K562 (cell line): Measurements from ENCODE around the gene GLT1D1. TPM values are rescaled to one million over a fixed set of nuclear protein-coding genes. Genes with fewer than 3 reads are reported as not detected.

Experiments
- ATAC-seq: fragments of 200-7000 bp; cut with Tn5 transposase; 3 replicates; pipeline ENCODE4 v1.9.1; 2020; ENCODE audit warnings: moderate library complexity
- BruUV-seq: library from RNA; stranded (reverse); fragments of 400-500 nt; replicated peaks from 2 replicates; lab custom pipeline; 2021; lab: Mats Ljungman, UMichigan
- CTCF ChIA-PET: fragments of 300-600 bp; formaldehyde crosslinking; extraction: SDS; loops from one replicate; lab custom pipeline; 2021; ENCODE audit warnings: low intra/inter-chr PET ratio; lab: Yijun Ruan, JAX
- POLR2A ChIA-PET: fragments of 300-600, 350-650 bp; sonication (Branson Sonifier 250); formaldehyde crosslinking; extraction: SDS; loops from one replicate; lab custom pipeline; 2021; ENCODE audit warnings: antibody characterized with exemption, inconsistent platforms; lab: Yijun Ruan, JAX
- DNase-seq, 4 experiments: peaks; one replicate each; pipeline versions ENCODE4 v3.0.0 to v3.0.0-alpha.2; 2011 to 2018; ENCODE audit warnings: low spot score in 3 of 4, mixed read lengths in 3 of 4; ENCODE audit errors: extremely low read depth in 1 of 4
- FAIRE-seq: peaks from 2 replicates; lab custom pipeline; 2011; peaks lifted over from hg19 to GRCh38; lab: Jason Lieb, UNC
- H2AFZ ChIP-seq: 2 replicates; pipeline ENCODE4 v1.6.0; 2011; ENCODE audit warnings: low read depth, low read length, control low read depth, inconsistent platforms
- H3K27ac ChIP-seq: fragments of 200-600 bp; 3 replicates; pipeline ENCODE4 v1.8.0; 2011; ENCODE audit warnings: low read depth, mild to moderate bottlenecking, control low read depth, inconsistent platforms, low read length, moderate library complexity, mixed read lengths; ENCODE audit errors: extremely low read depth
- H3K27me3 ChIP-seq, 2 experiments: fragments of 300-600 bp in 1 of 2; 2 replicates in 1 of 2; 3 replicates in 1 of 2; pipeline versions ENCODE4 v1.6.0 to v1.8.0; 2011; ENCODE audit warnings: inconsistent platforms in 2 of 2, low read length in 2 of 2, mild to moderate bottlenecking in 1 of 2, mixed read lengths in 1 of 2, moderate library complexity in 1 of 2; ENCODE audit not compliant: control insufficient read depth in 2 of 2, insufficient read depth in 2 of 2
- H3K36me3 ChIP-seq: fragments of 300-600 bp; 3 replicates; pipeline ENCODE4 v1.8.0; 2011; ENCODE audit warnings: mild to moderate bottlenecking, low read length, inconsistent platforms; ENCODE audit not compliant: control insufficient read depth, insufficient read depth
- H3K4me1 ChIP-seq, 2 experiments: fragments of 200-600 bp in 1 of 2; replicated peaks in 1 of 2; 2 replicates in 1 of 2; 3 replicates in 1 of 2; pipeline versions ENCODE4 v1.5.1 to v1.8.0; 2011; ENCODE audit warnings: inconsistent platforms in 2 of 2, low read length in 2 of 2, mild to moderate bottlenecking in 1 of 2, mixed read lengths in 1 of 2, moderate library complexity in 1 of 2; ENCODE audit not compliant: control insufficient read depth in 2 of 2, insufficient read depth in 2 of 2
- H3K4me2 ChIP-seq: 2 replicates; pipeline ENCODE4 v1.6.1; 2011; ENCODE audit warnings: low read length, control low read depth, inconsistent platforms, mixed read lengths; ENCODE audit not compliant: insufficient read depth
- H3K4me3 ChIP-seq: fragments of 200-600 bp; sonication (generic), shearing (Covaris generic); 2 replicates; pipeline ENCODE4 v1.5.1; 2016; ENCODE audit warnings: control low read depth, inconsistent platforms
- H3K79me2 ChIP-seq: fragments of 200-600 bp; 3 replicates; pipeline ENCODE4 v1.8.0; 2011; ENCODE audit warnings: low read length, inconsistent platforms; ENCODE audit not compliant: control insufficient read depth, insufficient read depth
- H3K9ac ChIP-seq, 2 experiments: 2 replicates each; pipeline versions ENCODE4 v1.6.0 to v1.6.1; 2011; ENCODE audit warnings: low read depth in 2 of 2, low read length in 2 of 2, control low read depth in 1 of 2, inconsistent platforms in 1 of 2, mild to moderate bottlenecking in 1 of 2, mixed read lengths in 1 of 2; ENCODE audit not compliant: insufficient read depth in 1 of 2
- H3K9me1 ChIP-seq: one replicate; pipeline ENCODE4 v1.6.0; 2011; ENCODE audit warnings: inconsistent platforms, mild to moderate bottlenecking, low read length, moderate library complexity; ENCODE audit not compliant: control insufficient read depth, insufficient read depth
- H3K9me3 ChIP-seq: replicated peaks from 2 replicates; pipeline ENCODE4 v1.5.1; 2011; ENCODE audit warnings: low read depth, low read length, inconsistent platforms; ENCODE audit not compliant: control insufficient read depth, insufficient read depth
- H4K20me1 ChIP-seq: replicated peaks from 2 replicates; pipeline ENCODE4 v1.6.1; 2011; ENCODE audit warnings: low read length, inconsistent platforms, mixed read lengths; ENCODE audit not compliant: control insufficient read depth, insufficient read depth
- BACH1 ChIP-seq: fragments of 200-800 bp; sonication (Bioruptor generic); IDR thresholded peaks from 2 replicates; pipeline ENCODE4 v1.6.1; 2016; ENCODE audit warnings: missing genetic modification characterization, missing compliant biosample characterization
- HDAC2 ChIP-seq: fragments of 450-650 bp; IDR thresholded peaks from 2 replicates; pipeline ENCODE4 v1.6.1; 2016; ENCODE audit warnings: mild to moderate bottlenecking
- POLR2AphosphoS2 ChIP-seq: IDR thresholded peaks from 2 replicates; pipeline ENCODE4 v1.6.1; 2012; ENCODE audit warnings: low read length, improper control_type of control experiment
- SPI1 ChIP-seq: IDR thresholded peaks from 2 replicates; pipeline ENCODE4 v1.6.1; 2011; ENCODE audit warnings: low read depth, low read length, control low read depth, borderline replicate concordance
- TARDBP ChIP-seq: fragments of 450-650 bp; IDR thresholded peaks from 2 replicates; pipeline ENCODE4 v1.6.1; 2016
- ZBTB17 ChIP-seq: fragments of 450-650 bp; formaldehyde crosslinking; IDR thresholded peaks from 2 replicates; pipeline ENCODE4 v1.4.0; 2020; ENCODE audit warnings: mild to moderate bottlenecking
- ZFX ChIP-seq: sonication (generic); formaldehyde crosslinking; IDR thresholded peaks from 2 replicates; pipeline ENCODE4 v1.8.0; 2022; ENCODE audit warnings: mild to moderate bottlenecking, missing genetic modification reagents, moderate library complexity
- ZNF316 ChIP-seq: fragments of 450-650 bp; IDR thresholded peaks from 2 replicates; pipeline ENCODE4 v1.6.1; 2016
- WGBS: fragments of 100-300 bp; shearing (Covaris generic); methylation state at CpG from one replicate; pipeline ENCODE4 v1.1.6; 2016; ENCODE audit warnings: low coverage, mixed read lengths; ENCODE audit not compliant: insufficient coverage; ENCODE audit errors: missing lambda C conversion rate; 5-methylcytosine and 5-hydroxymethylcytosine counted together
- in situ Hi-C: fragments of 300-500 bp; cut with MboI; formaldehyde crosslinking; loops from 4 replicates; pipeline ENCODE4 v1.15.0; 2018; ENCODE audit warnings: inconsistent platforms, mixed read lengths
- intact Hi-C: fragments of 100-400 bp; cut with micrococcal nuclease; formaldehyde crosslinking; loops from 2 replicates; pipeline ENCODE4 v1.14.2; 2022
- polyA plus RNA-seq, 8 experiments: library from polyadenylated mRNA; depleted of rRNA in 4 of 8; stranded (reverse) in 5 of 8; unstranded in 3 of 8; fragments of >200 nt; fragmentation: Nextera tagmentation in 2 of 8; fragmentation: Illumina TruSeq in 1 of 8; extraction: Ambion mirVana in 2 of 8; extraction: Trizol in 1 of 8; gene quantifications; 2 replicates each; pipeline versions ENCODE4 v1.2.1 to v1.2.3, GENCODE V29; 2011 to 2014; ENCODE audit warnings: inconsistent platforms in 1 of 8, missing spikeins in 1 of 8
- total RNA-seq, 7 experiments: library from RNA; depleted of rRNA in 6 of 7; stranded (reverse); fragments of >200 nt in 6 of 7; fragmentation: Illumina TruSeq in 2 of 7; extraction: Trizol in 2 of 7; gene quantifications; 2 replicates each; pipeline versions ENCODE4 v1.2.1 to v1.2.3, GENCODE V29; 2011 to 2021; ENCODE audit warnings: low replicate concordance in 1 of 7
- TF ChIP-seq, protein P1 (sequence below): fragments of 250-450 bp; sonication (Bioruptor Pico); IDR thresholded peaks from 2 replicates; pipeline ENCODE4 v1.5.0; 2021
- TF ChIP-seq, protein P2 (sequence below), 2 experiments: fragments of 450-650 bp; conservative IDR thresholded peaks; 2 replicates each; pipeline ENCODE4 v1.6.1; 2017; ENCODE audit warnings: mild to moderate bottlenecking in 2 of 2, moderate library complexity in 2 of 2
- TF ChIP-seq, protein P3 (sequence below): sonication (generic); formaldehyde crosslinking; IDR thresholded peaks from 2 replicates; pipeline ENCODE4 v1.8.1; 2022; ENCODE audit warnings: missing genetic modification reagents

The GLT1D1 gene
- total and polyA plus RNA-seq, 9 of the 15 experiments (the other 6 are each of a cell fraction or from before 2014, with no cell fraction given) = 0.04 TPM; not detected in 8

DNA sequence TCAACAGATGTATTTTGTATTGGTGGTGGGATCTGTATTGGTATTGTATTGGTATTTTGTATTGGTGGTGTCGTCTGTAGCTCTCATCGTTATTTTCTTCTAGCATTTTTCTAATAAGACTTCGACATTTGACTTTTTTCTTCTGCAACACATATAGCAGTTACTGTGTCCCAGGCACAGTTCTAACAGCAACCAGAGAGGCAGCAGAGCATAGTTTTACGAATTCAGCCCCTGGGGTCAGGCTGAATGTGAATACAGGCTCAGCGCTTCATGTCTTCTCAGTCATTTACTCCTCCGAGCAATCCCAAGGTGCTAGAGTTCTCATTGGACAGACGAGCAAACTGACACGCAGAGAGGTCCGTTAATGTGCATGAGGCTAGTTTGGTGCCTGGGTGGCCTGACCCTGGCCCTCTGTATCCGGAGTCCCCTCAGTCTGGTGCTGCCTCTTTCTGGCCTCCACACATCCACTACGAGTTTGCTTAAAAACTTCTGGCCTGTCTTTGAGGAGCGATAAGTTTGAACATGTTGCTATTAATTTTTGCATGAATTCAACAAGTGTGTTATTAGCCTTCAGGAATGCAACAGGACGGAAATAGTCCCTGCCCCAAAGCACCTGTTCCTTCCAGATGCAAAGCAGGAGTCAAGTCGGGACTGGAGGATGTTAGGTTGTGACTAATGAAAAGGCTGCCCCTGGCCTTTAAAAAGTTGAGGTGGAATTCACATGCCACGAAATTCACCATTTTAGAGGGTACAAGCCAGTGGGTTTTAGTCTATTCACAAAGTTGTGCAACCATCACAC is 87.0 kb downstream of the GLT1D1 start:
- Histone ChIP-seq H3K9me3 (no peaks in the 10 kb centered on the region), H3K4me2 (no peak overlapping the region), H3K4me1 (no peaks in the 10 kb centered on the region), H3K36me3 (no peaks in the 10 kb centered on the region), H3K4me3 (no peak overlapping the region), H4K20me1 (no peaks in the 10 kb centered on the region), H3K79me2 (no peaks in the 10 kb centered on the region), H3K9ac (no peak overlapping the region), H2AFZ (no peak overlapping the region), H3K9me1 (no peaks in the 10 kb centered on the region), H3K27me3 (peaks cover 3 to 22% of the 10 kb centered on the region in 2 experiments; a peak in 3 of 5 replicates), H3K27ac (no peak overlapping the region)
- WGBS = 3% methylated on average over 15 of the region's 15 CpGs
- TF ChIP-seq BACH1 (tag) (no peak), POLR2AphosphoS2 (no peak), SPI1 (no peak), ZFX (CRISPR knock-in tag) (no peak), ZBTB17 (CRISPR knock-in tag) (no peak), TARDBP (no peak), ZNF316 (no peak), HDAC2 (no peak)
- TF ChIP-seq, protein P1, sequence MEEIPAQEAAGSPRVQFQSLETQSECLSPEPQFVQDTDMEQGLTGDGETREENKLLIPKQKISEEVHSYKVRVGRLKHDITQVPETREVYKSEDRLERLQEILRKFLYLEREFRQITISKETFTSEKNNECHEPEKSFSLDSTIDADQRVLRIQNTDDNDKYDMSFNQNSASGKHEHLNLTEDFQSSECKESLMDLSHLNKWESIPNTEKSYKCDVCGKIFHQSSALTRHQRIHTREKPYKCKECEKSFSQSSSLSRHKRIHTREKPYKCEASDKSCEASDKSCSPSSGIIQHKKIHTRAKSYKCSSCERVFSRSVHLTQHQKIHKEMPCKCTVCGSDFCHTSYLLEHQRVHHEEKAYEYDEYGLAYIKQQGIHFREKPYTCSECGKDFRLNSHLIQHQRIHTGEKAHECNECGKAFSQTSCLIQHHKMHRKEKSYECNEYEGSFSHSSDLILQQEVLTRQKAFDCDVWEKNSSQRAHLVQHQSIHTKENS (CRISPR knock-in tag) = no peak
- TF ChIP-seq, protein P2, sequence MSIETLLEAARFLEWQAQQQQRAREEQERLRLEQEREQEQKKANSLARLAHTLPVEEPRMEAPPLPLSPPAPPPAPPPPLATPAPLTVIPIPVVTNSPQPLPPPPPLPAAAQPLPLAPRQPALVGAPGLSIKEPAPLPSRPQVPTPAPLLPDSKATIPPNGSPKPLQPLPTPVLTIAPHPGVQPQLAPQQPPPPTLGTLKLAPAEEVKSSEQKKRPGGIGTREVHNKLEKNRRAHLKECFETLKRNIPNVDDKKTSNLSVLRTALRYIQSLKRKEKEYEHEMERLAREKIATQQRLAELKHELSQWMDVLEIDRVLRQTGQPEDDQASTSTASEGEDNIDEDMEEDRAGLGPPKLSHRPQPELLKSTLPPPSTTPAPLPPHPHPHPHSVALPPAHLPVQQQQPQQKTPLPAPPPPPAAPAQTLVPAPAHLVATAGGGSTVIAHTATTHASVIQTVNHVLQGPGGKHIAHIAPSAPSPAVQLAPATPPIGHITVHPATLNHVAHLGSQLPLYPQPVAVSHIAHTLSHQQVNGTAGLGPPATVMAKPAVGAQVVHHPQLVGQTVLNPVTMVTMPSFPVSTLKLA (conservative IDR thresholded peaks at IDR 0.05) = no peak
- TF ChIP-seq, protein P3, sequence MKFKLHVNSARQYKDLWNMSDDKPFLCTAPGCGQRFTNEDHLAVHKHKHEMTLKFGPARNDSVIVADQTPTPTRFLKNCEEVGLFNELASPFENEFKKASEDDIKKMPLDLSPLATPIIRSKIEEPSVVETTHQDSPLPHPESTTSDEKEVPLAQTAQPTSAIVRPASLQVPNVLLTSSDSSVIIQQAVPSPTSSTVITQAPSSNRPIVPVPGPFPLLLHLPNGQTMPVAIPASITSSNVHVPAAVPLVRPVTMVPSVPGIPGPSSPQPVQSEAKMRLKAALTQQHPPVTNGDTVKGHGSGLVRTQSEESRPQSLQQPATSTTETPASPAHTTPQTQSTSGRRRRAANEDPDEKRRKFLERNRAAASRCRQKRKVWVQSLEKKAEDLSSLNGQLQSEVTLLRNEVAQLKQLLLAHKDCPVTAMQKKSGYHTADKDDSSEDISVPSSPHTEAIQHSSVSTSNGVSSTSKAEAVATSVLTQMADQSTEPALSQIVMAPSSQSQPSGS (CRISPR knock-in tag) = no peak
- ChIA-PET CTCF (no interaction called here), POLR2A (no interaction called here)
- intact Hi-C loops = no loop called here
- DNase-seq = no peak
- no peak for ATAC-seq
- in situ Hi-C loops = no loop called here
- BruUV-seq = no TSS peak
- FAIRE-seq = no peak
